SK-N-SH treated with all-trans-retinoic acid at 6 μM for 48 hours (cell line): Measurements from ENCODE around the gene AP4S1.
A peak's percentile ranks its signal among the peaks of the same experiment; 100 is the strongest.

Experiments used
- ATAC-seq: fragments of 200-7000 bp; cut with Tn5 transposase; 3 replicates; pipeline ENCODE4 v1.9.1; 2020; ENCODE audit warnings: mild to moderate bottlenecking, moderate library complexity
- ARNTL ChIP-seq: fragments of 450-650 bp; formaldehyde crosslinking; IDR thresholded peaks from 2 replicates; pipeline ENCODE4 v1.5.0; 2020; ENCODE audit warnings: low read depth, mild to moderate bottlenecking, moderate library complexity, borderline replicate concordance
- BACH2 ChIP-seq: fragments of 250-450 bp; sonication (Bioruptor Pico); IDR thresholded peaks from 2 replicates; pipeline ENCODE4 v1.9.0; 2021; ENCODE audit warnings: mild to moderate bottlenecking, borderline replicate concordance
- CSDC2 ChIP-seq: fragments of 250-450 bp; sonication (Bioruptor Pico); IDR thresholded peaks from 2 replicates; pipeline ENCODE4 v1.5.0; 2020; ENCODE audit warnings: mild to moderate bottlenecking, moderate library complexity
- ESRRG ChIP-seq: fragments of 250-450 bp; sonication (Bioruptor Pico); IDR thresholded peaks from 2 replicates; pipeline ENCODE4 v1.6.1; 2021; ENCODE audit warnings: mild to moderate bottlenecking
- GLIS3 ChIP-seq: fragments of 250-450 bp; sonication (Bioruptor Pico); IDR thresholded peaks from 2 replicates; pipeline ENCODE4 v1.5.0; 2020; ENCODE audit warnings: mild to moderate bottlenecking, moderate library complexity
- ISL1 ChIP-seq: fragments of 250-450 bp; sonication (Bioruptor Pico); IDR thresholded peaks from 2 replicates; pipeline ENCODE4 v2.1.2; 2022; ENCODE audit warnings: mild to moderate bottlenecking, moderate library complexity
- OSR1 ChIP-seq: fragments of 250-450 bp; sonication (Bioruptor Pico); IDR thresholded peaks from 2 replicates; pipeline ENCODE4 v1.8.0; 2022; ENCODE audit warnings: moderate library complexity, mild to moderate bottlenecking, inconsistent platforms
- PPARA ChIP-seq: fragments of 250-450 bp; sonication (Bioruptor Pico); IDR thresholded peaks from 2 replicates; pipeline ENCODE4 v1.5.0; 2020; ENCODE audit warnings: mild to moderate bottlenecking, borderline replicate concordance
- RARB ChIP-seq: fragments of 250-450 bp; sonication (Bioruptor Pico); IDR thresholded peaks from 2 replicates; pipeline ENCODE4 v1.8.0; 2021; ENCODE audit warnings: mild to moderate bottlenecking, moderate library complexity
- SNAI2 ChIP-seq: fragments of 250-450 bp; sonication (Bioruptor Pico); IDR thresholded peaks from 2 replicates; pipeline ENCODE4 v1.5.0; 2020; ENCODE audit warnings: mild to moderate bottlenecking, moderate library complexity
- TCF4 ChIP-seq: fragments of 250-450 bp; sonication (Bioruptor Pico); IDR thresholded peaks from 2 replicates; pipeline ENCODE4 v1.8.0; 2021; ENCODE audit warnings: mild to moderate bottlenecking, moderate library complexity, borderline replicate concordance
- TOX ChIP-seq: fragments of 250-450 bp; sonication (Bioruptor Pico); IDR thresholded peaks from 2 replicates; pipeline ENCODE4 v1.8.0; 2021; ENCODE audit warnings: mild to moderate bottlenecking, moderate library complexity, borderline replicate concordance
- ZC3H10 ChIP-seq: fragments of 250-450 bp; sonication (Bioruptor Pico); IDR thresholded peaks from 2 replicates; pipeline ENCODE4 v1.5.1; 2021; ENCODE audit warnings: mild to moderate bottlenecking, moderate library complexity
- ZFP3 ChIP-seq: fragments of 250-450 bp; sonication (Bioruptor Pico); IDR thresholded peaks from 2 replicates; pipeline ENCODE4 v1.5.0; 2020; ENCODE audit warnings: mild to moderate bottlenecking, moderate library complexity
- ZNF565 ChIP-seq: fragments of 450-650 bp; formaldehyde crosslinking; conservative IDR thresholded peaks from 2 replicates; pipeline ENCODE4 v1.5.0; 2020; ENCODE audit warnings: low read depth, mild to moderate bottlenecking, moderate library complexity
- ZNF70 ChIP-seq: fragments of 450-650 bp; formaldehyde crosslinking; IDR thresholded peaks from 2 replicates; pipeline ENCODE4 v1.5.0; 2020; ENCODE audit warnings: mild to moderate bottlenecking, moderate library complexity
- ZNF8 ChIP-seq: fragments of 450-650 bp; formaldehyde crosslinking; IDR thresholded peaks from 2 replicates; pipeline ENCODE4 v1.5.0; 2020; ENCODE audit warnings: mild to moderate bottlenecking, moderate library complexity
- TF ChIP-seq, protein P1 (sequence below): fragments of 250-450 bp; sonication (Bioruptor Pico); IDR thresholded peaks from 2 replicates; pipeline ENCODE4 v1.5.0; 2020; ENCODE audit warnings: mild to moderate bottlenecking, moderate library complexity
- TF ChIP-seq, protein P2 (sequence below): fragments of 250-450 bp; sonication (Bioruptor Pico); IDR thresholded peaks from 2 replicates; pipeline ENCODE4 v1.5.1; 2021; ENCODE audit warnings: mild to moderate bottlenecking, moderate library complexity
- TF ChIP-seq, protein P3 (sequence below): fragments of 250-450 bp; sonication (Bioruptor Pico); IDR thresholded peaks from 2 replicates; pipeline ENCODE4 v1.5.1; 2020; ENCODE audit warnings: low read depth, mild to moderate bottlenecking, moderate library complexity
- TF ChIP-seq, protein P4 (sequence below): fragments of 250-450 bp; sonication (Bioruptor Pico); IDR thresholded peaks from 2 replicates; pipeline ENCODE4 v1.8.0; 2021; ENCODE audit warnings: low read depth, mild to moderate bottlenecking, moderate library complexity, borderline replicate concordance
- TF ChIP-seq, protein P5 (sequence below): fragments of 250-450 bp; sonication (Bioruptor Pico); IDR thresholded peaks from 2 replicates; pipeline ENCODE4 v1.8.0; 2020; ENCODE audit warnings: mild to moderate bottlenecking, moderate library complexity, borderline replicate concordance

The AP4S1 gene

DNA sequence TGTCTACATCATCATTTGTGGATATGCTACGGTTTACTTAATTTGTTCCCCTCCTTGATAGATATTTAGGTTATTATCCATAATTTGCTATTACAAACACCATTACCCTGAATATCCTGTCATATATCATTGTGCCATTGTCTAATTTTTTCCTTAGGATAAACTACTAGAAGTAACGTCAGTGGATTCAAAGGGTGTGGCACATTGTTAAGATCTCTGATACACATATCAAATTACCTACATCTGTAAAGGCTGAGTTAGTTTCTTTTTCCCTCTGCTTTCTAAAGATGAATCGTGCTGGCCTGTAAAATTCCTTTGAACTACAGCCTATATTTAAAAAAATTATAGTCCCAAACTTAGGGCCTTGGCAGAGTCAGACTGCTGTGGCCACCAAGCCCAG is 54.6 kb downstream of the AP4S1 start:
- ATAC-seq, result peak; percentile 44; the same call in 1 of the 3 replicates
- TF ChIP-seq PPARA (CRISPR knock-in tag), result no peak
- TF ChIP-seq, protein P1, sequence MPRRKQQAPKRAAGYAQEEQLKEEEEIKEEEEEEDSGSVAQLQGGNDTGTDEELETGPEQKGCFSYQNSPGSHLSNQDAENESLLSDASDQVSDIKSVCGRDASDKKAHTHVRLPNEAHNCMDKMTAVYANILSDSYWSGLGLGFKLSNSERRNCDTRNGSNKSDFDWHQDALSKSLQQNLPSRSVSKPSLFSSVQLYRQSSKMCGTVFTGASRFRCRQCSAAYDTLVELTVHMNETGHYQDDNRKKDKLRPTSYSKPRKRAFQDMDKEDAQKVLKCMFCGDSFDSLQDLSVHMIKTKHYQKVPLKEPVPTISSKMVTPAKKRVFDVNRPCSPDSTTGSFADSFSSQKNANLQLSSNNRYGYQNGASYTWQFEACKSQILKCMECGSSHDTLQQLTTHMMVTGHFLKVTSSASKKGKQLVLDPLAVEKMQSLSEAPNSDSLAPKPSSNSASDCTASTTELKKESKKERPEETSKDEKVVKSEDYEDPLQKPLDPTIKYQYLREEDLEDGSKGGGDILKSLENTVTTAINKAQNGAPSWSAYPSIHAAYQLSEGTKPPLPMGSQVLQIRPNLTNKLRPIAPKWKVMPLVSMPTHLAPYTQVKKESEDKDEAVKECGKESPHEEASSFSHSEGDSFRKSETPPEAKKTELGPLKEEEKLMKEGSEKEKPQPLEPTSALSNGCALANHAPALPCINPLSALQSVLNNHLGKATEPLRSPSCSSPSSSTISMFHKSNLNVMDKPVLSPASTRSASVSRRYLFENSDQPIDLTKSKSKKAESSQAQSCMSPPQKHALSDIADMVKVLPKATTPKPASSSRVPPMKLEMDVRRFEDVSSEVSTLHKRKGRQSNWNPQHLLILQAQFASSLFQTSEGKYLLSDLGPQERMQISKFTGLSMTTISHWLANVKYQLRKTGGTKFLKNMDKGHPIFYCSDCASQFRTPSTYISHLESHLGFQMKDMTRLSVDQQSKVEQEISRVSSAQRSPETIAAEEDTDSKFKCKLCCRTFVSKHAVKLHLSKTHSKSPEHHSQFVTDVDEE (CRISPR knock-in tag), result no peak
- TF ChIP-seq TCF4 (CRISPR knock-in tag), result no peak
- TF ChIP-seq, protein P2, sequence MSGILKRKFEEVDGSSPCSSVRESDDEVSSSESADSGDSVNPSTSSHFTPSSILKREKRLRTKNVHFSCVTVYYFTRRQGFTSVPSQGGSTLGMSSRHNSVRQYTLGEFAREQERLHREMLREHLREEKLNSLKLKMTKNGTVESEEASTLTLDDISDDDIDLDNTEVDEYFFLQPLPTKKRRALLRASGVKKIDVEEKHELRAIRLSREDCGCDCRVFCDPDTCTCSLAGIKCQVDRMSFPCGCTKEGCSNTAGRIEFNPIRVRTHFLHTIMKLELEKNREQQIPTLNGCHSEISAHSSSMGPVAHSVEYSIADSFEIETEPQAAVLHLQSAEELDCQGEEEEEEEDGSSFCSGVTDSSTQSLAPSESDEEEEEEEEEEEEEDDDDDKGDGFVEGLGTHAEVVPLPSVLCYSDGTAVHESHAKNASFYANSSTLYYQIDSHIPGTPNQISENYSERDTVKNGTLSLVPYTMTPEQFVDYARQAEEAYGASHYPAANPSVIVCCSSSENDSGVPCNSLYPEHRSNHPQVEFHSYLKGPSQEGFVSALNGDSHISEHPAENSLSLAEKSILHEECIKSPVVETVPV (CRISPR knock-in tag), result no peak
- TF ChIP-seq ESRRG (CRISPR knock-in tag), result no peak
- no peak for TF ChIP-seq ISL1 (CRISPR knock-in tag)
- TF ChIP-seq ZFP3 (CRISPR knock-in tag), result no peak
- no peak for TF ChIP-seq SNAI2 (CRISPR knock-in tag)
- TF ChIP-seq ZNF565 (CRISPR knock-in tag), result no peak
- TF ChIP-seq ARNTL (CRISPR knock-in tag), result no peak
- no peak for TF ChIP-seq ZNF70
- TF ChIP-seq, protein P3, sequence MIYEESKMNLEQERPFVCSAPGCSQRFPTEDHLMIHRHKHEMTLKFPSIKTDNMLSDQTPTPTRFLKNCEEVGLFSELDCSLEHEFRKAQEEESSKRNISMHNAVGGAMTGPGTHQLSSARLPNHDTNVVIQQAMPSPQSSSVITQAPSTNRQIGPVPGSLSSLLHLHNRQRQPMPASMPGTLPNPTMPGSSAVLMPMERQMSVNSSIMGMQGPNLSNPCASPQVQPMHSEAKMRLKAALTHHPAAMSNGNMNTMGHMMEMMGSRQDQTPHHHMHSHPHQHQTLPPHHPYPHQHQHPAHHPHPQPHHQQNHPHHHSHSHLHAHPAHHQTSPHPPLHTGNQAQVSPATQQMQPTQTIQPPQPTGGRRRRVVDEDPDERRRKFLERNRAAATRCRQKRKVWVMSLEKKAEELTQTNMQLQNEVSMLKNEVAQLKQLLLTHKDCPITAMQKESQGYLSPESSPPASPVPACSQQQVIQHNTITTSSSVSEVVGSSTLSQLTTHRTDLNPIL (CRISPR knock-in tag), result no peak
- TF ChIP-seq ZNF8 (CRISPR knock-in tag), result no peak
- no peak for TF ChIP-seq OSR1 (CRISPR knock-in tag)

DNA sequence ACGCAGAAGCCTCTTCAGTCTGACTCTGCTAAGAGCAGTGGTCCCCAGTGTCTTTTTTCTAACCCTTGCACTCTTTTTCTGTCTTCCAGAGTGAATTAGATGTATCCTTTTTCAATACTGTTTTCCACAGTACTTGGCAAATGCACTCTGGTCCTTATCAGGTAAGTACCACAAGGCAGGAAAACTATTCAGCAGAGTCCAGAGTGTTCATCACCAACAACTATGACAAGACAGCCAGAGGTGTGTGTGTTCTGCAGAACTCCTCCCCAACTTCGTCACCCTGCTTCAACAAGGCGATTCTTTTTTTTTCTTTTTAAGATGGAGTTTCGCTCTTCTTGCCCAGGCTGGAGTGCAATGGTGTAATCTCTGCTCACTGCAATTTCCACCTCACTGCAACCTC is 55.0 kb downstream of the AP4S1 start:
- ATAC-seq, result no peak
- TF ChIP-seq TOX (no peak), ISL1 (CRISPR knock-in tag) (no peak), ARNTL (CRISPR knock-in tag) (no peak), OSR1 (CRISPR knock-in tag) (no peak), ZNF8 (CRISPR knock-in tag) (no peak), TCF4 (CRISPR knock-in tag) (no peak), ZNF565 (CRISPR knock-in tag) (no peak), ZNF70 (no peak), GLIS3 (no peak)
- TF ChIP-seq, protein P4, sequence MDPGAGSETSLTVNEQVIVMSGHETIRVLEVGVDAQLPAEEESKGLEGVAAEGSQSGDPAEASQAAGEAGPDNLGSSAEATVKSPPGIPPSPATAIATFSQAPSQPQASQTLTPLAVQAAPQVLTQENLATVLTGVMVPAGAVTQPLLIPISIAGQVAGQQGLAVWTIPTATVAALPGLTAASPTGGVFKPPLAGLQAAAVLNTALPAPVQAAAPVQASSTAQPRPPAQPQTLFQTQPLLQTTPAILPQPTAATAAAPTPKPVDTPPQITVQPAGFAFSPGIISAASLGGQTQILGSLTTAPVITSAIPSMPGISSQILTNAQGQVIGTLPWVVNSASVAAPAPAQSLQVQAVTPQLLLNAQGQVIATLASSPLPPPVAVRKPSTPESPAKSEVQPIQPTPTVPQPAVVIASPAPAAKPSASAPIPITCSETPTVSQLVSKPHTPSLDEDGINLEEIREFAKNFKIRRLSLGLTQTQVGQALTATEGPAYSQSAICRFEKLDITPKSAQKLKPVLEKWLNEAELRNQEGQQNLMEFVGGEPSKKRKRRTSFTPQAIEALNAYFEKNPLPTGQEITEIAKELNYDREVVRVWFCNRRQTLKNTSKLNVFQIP (CRISPR knock-in tag), result no peak
- TF ChIP-seq, protein P5, sequence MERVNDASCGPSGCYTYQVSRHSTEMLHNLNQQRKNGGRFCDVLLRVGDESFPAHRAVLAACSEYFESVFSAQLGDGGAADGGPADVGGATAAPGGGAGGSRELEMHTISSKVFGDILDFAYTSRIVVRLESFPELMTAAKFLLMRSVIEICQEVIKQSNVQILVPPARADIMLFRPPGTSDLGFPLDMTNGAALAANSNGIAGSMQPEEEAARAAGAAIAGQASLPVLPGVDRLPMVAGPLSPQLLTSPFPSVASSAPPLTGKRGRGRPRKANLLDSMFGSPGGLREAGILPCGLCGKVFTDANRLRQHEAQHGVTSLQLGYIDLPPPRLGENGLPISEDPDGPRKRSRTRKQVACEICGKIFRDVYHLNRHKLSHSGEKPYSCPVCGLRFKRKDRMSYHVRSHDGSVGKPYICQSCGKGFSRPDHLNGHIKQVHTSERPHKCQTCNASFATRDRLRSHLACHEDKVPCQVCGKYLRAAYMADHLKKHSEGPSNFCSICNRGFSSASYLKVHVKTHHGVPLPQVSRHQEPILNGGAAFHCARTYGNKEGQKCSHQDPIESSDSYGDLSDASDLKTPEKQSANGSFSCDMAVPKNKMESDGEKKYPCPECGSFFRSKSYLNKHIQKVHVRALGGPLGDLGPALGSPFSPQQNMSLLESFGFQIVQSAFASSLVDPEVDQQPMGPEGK (CRISPR knock-in tag), result no peak
- TF ChIP-seq, protein P2 (CRISPR knock-in tag), result no peak

DNA sequence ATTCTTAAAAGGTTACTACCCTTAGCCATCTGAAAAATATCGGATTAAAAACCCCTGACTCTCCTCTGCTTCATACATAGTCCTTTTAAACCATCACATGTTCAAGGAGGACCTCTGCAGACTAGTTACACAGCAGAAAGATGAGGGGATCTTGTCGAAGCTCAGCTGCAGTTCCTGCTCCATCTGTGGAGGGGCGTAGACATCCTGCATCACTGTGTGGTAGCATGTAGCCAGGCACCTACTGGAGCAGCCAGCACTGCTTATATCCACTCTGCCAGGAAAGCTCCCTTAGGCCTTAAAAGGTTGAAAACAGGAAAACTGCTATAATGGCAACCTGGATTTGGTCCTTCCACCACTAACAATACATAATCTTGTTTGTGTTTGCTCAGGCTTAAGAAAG is 58.3 kb downstream of the AP4S1 start:
- no peak for ATAC-seq
- TF ChIP-seq PPARA (CRISPR knock-in tag), result no peak
- TF ChIP-seq ISL1 (CRISPR knock-in tag), result no peak
- no peak for TF ChIP-seq ZNF565 (CRISPR knock-in tag)
- no peak for TF ChIP-seq OSR1 (CRISPR knock-in tag)
- TF ChIP-seq TOX, result no peak
- TF ChIP-seq ZC3H10 (CRISPR knock-in tag), result no peak
- no peak for TF ChIP-seq TCF4 (CRISPR knock-in tag)
- TF ChIP-seq BACH2 (CRISPR knock-in tag), result no peak
- TF ChIP-seq RARB (CRISPR knock-in tag), result no peak
- TF ChIP-seq ARNTL (CRISPR knock-in tag), result no peak
- TF ChIP-seq, protein P5 (CRISPR knock-in tag), result no peak
- TF ChIP-seq CSDC2 (CRISPR knock-in tag), result no peak
- no peak for TF ChIP-seq ZNF8 (CRISPR knock-in tag)
